SK-N-SH treated with all-trans-retinoic acid at 6 μM for 48 hours (cell line): ENCODE results near the gene NGEF.

ENCODE experiments used
- ATAC-seq: fragments of 200-7000 bp; cut with Tn5 transposase; 3 replicates; pipeline ENCODE4 v1.9.1; 2020; ENCODE audit warnings: mild to moderate bottlenecking, moderate library complexity
- ARNTL ChIP-seq: fragments of 450-650 bp; formaldehyde crosslinking; IDR thresholded peaks from 2 replicates; pipeline ENCODE4 v1.5.0; 2020; ENCODE audit warnings: low read depth, mild to moderate bottlenecking, moderate library complexity, borderline replicate concordance
- BACH2 ChIP-seq: fragments of 250-450 bp; sonication (Bioruptor Pico); IDR thresholded peaks from 2 replicates; pipeline ENCODE4 v1.9.0; 2021; ENCODE audit warnings: mild to moderate bottlenecking, borderline replicate concordance
- CSDC2 ChIP-seq: fragments of 250-450 bp; sonication (Bioruptor Pico); IDR thresholded peaks from 2 replicates; pipeline ENCODE4 v1.5.0; 2020; ENCODE audit warnings: mild to moderate bottlenecking, moderate library complexity
- ESRRG ChIP-seq: fragments of 250-450 bp; sonication (Bioruptor Pico); IDR thresholded peaks from 2 replicates; pipeline ENCODE4 v1.6.1; 2021; ENCODE audit warnings: mild to moderate bottlenecking
- GLIS3 ChIP-seq: fragments of 250-450 bp; sonication (Bioruptor Pico); IDR thresholded peaks from 2 replicates; pipeline ENCODE4 v1.5.0; 2020; ENCODE audit warnings: mild to moderate bottlenecking, moderate library complexity
- ISL1 ChIP-seq: fragments of 250-450 bp; sonication (Bioruptor Pico); IDR thresholded peaks from 2 replicates; pipeline ENCODE4 v2.1.2; 2022; ENCODE audit warnings: mild to moderate bottlenecking, moderate library complexity
- OSR1 ChIP-seq: fragments of 250-450 bp; sonication (Bioruptor Pico); IDR thresholded peaks from 2 replicates; pipeline ENCODE4 v1.8.0; 2022; ENCODE audit warnings: moderate library complexity, mild to moderate bottlenecking, inconsistent platforms
- PPARA ChIP-seq: fragments of 250-450 bp; sonication (Bioruptor Pico); IDR thresholded peaks from 2 replicates; pipeline ENCODE4 v1.5.0; 2020; ENCODE audit warnings: mild to moderate bottlenecking, borderline replicate concordance
- RARB ChIP-seq: fragments of 250-450 bp; sonication (Bioruptor Pico); IDR thresholded peaks from 2 replicates; pipeline ENCODE4 v1.8.0; 2021; ENCODE audit warnings: mild to moderate bottlenecking, moderate library complexity
- SNAI2 ChIP-seq: fragments of 250-450 bp; sonication (Bioruptor Pico); IDR thresholded peaks from 2 replicates; pipeline ENCODE4 v1.5.0; 2020; ENCODE audit warnings: mild to moderate bottlenecking, moderate library complexity
- TCF4 ChIP-seq: fragments of 250-450 bp; sonication (Bioruptor Pico); IDR thresholded peaks from 2 replicates; pipeline ENCODE4 v1.8.0; 2021; ENCODE audit warnings: mild to moderate bottlenecking, moderate library complexity, borderline replicate concordance
- TOX ChIP-seq: fragments of 250-450 bp; sonication (Bioruptor Pico); IDR thresholded peaks from 2 replicates; pipeline ENCODE4 v1.8.0; 2021; ENCODE audit warnings: mild to moderate bottlenecking, moderate library complexity, borderline replicate concordance
- ZC3H10 ChIP-seq: fragments of 250-450 bp; sonication (Bioruptor Pico); IDR thresholded peaks from 2 replicates; pipeline ENCODE4 v1.5.1; 2021; ENCODE audit warnings: mild to moderate bottlenecking, moderate library complexity
- ZFP3 ChIP-seq: fragments of 250-450 bp; sonication (Bioruptor Pico); IDR thresholded peaks from 2 replicates; pipeline ENCODE4 v1.5.0; 2020; ENCODE audit warnings: mild to moderate bottlenecking, moderate library complexity
- ZFP30 ChIP-seq: fragments of 450-650 bp; formaldehyde crosslinking; IDR thresholded peaks from 2 replicates; pipeline ENCODE4 v1.5.0; 2022; ENCODE audit warnings: mild to moderate bottlenecking, moderate library complexity
- ZNF565 ChIP-seq: fragments of 450-650 bp; formaldehyde crosslinking; conservative IDR thresholded peaks from 2 replicates; pipeline ENCODE4 v1.5.0; 2020; ENCODE audit warnings: low read depth, mild to moderate bottlenecking, moderate library complexity
- ZNF70 ChIP-seq: fragments of 450-650 bp; formaldehyde crosslinking; IDR thresholded peaks from 2 replicates; pipeline ENCODE4 v1.5.0; 2020; ENCODE audit warnings: mild to moderate bottlenecking, moderate library complexity
- ZNF8 ChIP-seq: fragments of 450-650 bp; formaldehyde crosslinking; IDR thresholded peaks from 2 replicates; pipeline ENCODE4 v1.5.0; 2020; ENCODE audit warnings: mild to moderate bottlenecking, moderate library complexity
- TF ChIP-seq, protein P1 (sequence below): fragments of 250-450 bp; sonication (Bioruptor Pico); IDR thresholded peaks from 2 replicates; pipeline ENCODE4 v1.5.0; 2020; ENCODE audit warnings: mild to moderate bottlenecking, moderate library complexity
- TF ChIP-seq, protein P2 (sequence below): fragments of 250-450 bp; sonication (Bioruptor Pico); IDR thresholded peaks from 2 replicates; pipeline ENCODE4 v1.8.0; 2021; ENCODE audit warnings: low read depth, mild to moderate bottlenecking, moderate library complexity, borderline replicate concordance
- TF ChIP-seq, protein P3 (sequence below): fragments of 250-450 bp; sonication (Bioruptor Pico); IDR thresholded peaks from 2 replicates; pipeline ENCODE4 v1.8.0; 2020; ENCODE audit warnings: mild to moderate bottlenecking, moderate library complexity, borderline replicate concordance
- TF ChIP-seq, protein P4 (sequence below): fragments of 250-450 bp; sonication (Bioruptor Pico); IDR thresholded peaks from 2 replicates; pipeline ENCODE4 v1.5.1; 2020; ENCODE audit warnings: low read depth, mild to moderate bottlenecking, moderate library complexity
- TF ChIP-seq, protein P5 (sequence below): fragments of 250-450 bp; sonication (Bioruptor Pico); IDR thresholded peaks from 2 replicates; pipeline ENCODE4 v1.5.1; 2021; ENCODE audit warnings: mild to moderate bottlenecking, moderate library complexity

NGEF gene

DNA sequence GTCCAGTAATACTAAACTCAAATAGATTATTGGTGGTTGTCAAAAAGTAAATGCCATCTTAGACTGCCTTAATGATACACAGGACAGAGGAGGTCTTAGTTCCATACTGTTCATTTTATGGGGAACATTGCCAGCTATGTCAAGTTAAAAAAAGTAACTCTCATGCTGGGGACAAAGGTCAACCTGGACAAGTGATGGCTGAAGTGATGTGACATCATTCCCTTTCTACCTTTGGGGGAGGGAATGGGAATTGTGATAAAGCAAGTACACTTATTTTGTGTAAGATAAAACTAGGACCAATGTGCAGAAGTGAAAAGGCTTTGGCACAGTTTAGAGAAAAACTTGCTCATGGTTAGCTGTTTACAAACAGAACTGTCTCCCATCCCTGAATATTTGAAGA is 167.0 kb downstream of the NGEF start:
- no peak for ATAC-seq
- TF ChIP-seq, protein P1, sequence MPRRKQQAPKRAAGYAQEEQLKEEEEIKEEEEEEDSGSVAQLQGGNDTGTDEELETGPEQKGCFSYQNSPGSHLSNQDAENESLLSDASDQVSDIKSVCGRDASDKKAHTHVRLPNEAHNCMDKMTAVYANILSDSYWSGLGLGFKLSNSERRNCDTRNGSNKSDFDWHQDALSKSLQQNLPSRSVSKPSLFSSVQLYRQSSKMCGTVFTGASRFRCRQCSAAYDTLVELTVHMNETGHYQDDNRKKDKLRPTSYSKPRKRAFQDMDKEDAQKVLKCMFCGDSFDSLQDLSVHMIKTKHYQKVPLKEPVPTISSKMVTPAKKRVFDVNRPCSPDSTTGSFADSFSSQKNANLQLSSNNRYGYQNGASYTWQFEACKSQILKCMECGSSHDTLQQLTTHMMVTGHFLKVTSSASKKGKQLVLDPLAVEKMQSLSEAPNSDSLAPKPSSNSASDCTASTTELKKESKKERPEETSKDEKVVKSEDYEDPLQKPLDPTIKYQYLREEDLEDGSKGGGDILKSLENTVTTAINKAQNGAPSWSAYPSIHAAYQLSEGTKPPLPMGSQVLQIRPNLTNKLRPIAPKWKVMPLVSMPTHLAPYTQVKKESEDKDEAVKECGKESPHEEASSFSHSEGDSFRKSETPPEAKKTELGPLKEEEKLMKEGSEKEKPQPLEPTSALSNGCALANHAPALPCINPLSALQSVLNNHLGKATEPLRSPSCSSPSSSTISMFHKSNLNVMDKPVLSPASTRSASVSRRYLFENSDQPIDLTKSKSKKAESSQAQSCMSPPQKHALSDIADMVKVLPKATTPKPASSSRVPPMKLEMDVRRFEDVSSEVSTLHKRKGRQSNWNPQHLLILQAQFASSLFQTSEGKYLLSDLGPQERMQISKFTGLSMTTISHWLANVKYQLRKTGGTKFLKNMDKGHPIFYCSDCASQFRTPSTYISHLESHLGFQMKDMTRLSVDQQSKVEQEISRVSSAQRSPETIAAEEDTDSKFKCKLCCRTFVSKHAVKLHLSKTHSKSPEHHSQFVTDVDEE (CRISPR knock-in tag) = no peak
- TF ChIP-seq ZNF565 (CRISPR knock-in tag) (no peak), TCF4 (CRISPR knock-in tag) (no peak), ZFP30 (CRISPR knock-in tag) (no peak), BACH2 (no peak), OSR1 (CRISPR knock-in tag) (no peak), ZNF8 (CRISPR knock-in tag) (no peak), GLIS3 (CRISPR knock-in tag) (no peak), CSDC2 (CRISPR knock-in tag) (no peak), PPARA (CRISPR knock-in tag) (no peak), TOX (no peak), ZFP3 (CRISPR knock-in tag) (no peak), ESRRG (CRISPR knock-in tag) (no peak), ZNF70 (CRISPR knock-in tag) (no peak)
- TF ChIP-seq, protein P2, sequence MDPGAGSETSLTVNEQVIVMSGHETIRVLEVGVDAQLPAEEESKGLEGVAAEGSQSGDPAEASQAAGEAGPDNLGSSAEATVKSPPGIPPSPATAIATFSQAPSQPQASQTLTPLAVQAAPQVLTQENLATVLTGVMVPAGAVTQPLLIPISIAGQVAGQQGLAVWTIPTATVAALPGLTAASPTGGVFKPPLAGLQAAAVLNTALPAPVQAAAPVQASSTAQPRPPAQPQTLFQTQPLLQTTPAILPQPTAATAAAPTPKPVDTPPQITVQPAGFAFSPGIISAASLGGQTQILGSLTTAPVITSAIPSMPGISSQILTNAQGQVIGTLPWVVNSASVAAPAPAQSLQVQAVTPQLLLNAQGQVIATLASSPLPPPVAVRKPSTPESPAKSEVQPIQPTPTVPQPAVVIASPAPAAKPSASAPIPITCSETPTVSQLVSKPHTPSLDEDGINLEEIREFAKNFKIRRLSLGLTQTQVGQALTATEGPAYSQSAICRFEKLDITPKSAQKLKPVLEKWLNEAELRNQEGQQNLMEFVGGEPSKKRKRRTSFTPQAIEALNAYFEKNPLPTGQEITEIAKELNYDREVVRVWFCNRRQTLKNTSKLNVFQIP = no peak
- TF ChIP-seq, protein P3, sequence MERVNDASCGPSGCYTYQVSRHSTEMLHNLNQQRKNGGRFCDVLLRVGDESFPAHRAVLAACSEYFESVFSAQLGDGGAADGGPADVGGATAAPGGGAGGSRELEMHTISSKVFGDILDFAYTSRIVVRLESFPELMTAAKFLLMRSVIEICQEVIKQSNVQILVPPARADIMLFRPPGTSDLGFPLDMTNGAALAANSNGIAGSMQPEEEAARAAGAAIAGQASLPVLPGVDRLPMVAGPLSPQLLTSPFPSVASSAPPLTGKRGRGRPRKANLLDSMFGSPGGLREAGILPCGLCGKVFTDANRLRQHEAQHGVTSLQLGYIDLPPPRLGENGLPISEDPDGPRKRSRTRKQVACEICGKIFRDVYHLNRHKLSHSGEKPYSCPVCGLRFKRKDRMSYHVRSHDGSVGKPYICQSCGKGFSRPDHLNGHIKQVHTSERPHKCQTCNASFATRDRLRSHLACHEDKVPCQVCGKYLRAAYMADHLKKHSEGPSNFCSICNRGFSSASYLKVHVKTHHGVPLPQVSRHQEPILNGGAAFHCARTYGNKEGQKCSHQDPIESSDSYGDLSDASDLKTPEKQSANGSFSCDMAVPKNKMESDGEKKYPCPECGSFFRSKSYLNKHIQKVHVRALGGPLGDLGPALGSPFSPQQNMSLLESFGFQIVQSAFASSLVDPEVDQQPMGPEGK = no peak
- TF ChIP-seq, protein P4, sequence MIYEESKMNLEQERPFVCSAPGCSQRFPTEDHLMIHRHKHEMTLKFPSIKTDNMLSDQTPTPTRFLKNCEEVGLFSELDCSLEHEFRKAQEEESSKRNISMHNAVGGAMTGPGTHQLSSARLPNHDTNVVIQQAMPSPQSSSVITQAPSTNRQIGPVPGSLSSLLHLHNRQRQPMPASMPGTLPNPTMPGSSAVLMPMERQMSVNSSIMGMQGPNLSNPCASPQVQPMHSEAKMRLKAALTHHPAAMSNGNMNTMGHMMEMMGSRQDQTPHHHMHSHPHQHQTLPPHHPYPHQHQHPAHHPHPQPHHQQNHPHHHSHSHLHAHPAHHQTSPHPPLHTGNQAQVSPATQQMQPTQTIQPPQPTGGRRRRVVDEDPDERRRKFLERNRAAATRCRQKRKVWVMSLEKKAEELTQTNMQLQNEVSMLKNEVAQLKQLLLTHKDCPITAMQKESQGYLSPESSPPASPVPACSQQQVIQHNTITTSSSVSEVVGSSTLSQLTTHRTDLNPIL (CRISPR knock-in tag) = no peak
- TF ChIP-seq, protein P5, sequence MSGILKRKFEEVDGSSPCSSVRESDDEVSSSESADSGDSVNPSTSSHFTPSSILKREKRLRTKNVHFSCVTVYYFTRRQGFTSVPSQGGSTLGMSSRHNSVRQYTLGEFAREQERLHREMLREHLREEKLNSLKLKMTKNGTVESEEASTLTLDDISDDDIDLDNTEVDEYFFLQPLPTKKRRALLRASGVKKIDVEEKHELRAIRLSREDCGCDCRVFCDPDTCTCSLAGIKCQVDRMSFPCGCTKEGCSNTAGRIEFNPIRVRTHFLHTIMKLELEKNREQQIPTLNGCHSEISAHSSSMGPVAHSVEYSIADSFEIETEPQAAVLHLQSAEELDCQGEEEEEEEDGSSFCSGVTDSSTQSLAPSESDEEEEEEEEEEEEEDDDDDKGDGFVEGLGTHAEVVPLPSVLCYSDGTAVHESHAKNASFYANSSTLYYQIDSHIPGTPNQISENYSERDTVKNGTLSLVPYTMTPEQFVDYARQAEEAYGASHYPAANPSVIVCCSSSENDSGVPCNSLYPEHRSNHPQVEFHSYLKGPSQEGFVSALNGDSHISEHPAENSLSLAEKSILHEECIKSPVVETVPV (CRISPR knock-in tag) = no peak

DNA sequence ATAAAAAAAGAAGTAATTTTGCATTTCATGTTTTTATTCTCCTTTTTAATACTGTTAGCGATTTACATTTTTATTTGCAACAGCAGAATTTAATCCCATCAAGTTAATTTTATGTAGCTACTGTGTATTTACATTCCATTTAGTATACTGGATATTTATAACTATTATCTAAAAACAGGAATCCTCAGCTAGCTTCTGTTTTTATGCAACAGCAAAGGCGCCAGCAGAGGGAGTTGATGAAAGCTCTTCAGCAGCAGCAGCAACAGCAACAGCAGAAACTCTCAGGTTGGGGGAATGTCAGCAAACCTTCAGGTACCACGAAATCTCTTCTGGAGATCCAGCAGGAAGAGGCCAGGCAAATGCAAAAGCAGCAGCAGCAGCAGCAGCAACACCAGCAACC is 169.2 kb downstream of the NGEF start:
- TF ChIP-seq, protein P2 = no peak
- TF ChIP-seq ZFP30 (CRISPR knock-in tag) = no peak
- TF ChIP-seq ISL1 (CRISPR knock-in tag) = no peak
- TF ChIP-seq, protein P5 (CRISPR knock-in tag) = no peak
- TF ChIP-seq ZC3H10 = no peak
- no peak for TF ChIP-seq ZNF565 (CRISPR knock-in tag)
- TF ChIP-seq SNAI2 (CRISPR knock-in tag) = no peak
- no peak for TF ChIP-seq CSDC2 (CRISPR knock-in tag)
- TF ChIP-seq RARB = no peak
- TF ChIP-seq TCF4 (CRISPR knock-in tag) = no peak
- no peak for TF ChIP-seq TOX
- no peak for TF ChIP-seq ARNTL (CRISPR knock-in tag)
- TF ChIP-seq, protein P1 (CRISPR knock-in tag) = no peak
- TF ChIP-seq ZFP3 (CRISPR knock-in tag) = no peak
- TF ChIP-seq, all 23 proteins: peak for 0
- no peak for ATAC-seq
